ENCODE data around the gene RTN4RL1. TPM values are rescaled to one million over a fixed set of nuclear protein-coding genes. Genes with fewer than 3 reads are reported as not detected.

The RTN4RL1 gene
- total RNA-seq, 4 donors from 2014 or later, result 4.2 to 11.9 (median 9.8) TPM

DNA sequence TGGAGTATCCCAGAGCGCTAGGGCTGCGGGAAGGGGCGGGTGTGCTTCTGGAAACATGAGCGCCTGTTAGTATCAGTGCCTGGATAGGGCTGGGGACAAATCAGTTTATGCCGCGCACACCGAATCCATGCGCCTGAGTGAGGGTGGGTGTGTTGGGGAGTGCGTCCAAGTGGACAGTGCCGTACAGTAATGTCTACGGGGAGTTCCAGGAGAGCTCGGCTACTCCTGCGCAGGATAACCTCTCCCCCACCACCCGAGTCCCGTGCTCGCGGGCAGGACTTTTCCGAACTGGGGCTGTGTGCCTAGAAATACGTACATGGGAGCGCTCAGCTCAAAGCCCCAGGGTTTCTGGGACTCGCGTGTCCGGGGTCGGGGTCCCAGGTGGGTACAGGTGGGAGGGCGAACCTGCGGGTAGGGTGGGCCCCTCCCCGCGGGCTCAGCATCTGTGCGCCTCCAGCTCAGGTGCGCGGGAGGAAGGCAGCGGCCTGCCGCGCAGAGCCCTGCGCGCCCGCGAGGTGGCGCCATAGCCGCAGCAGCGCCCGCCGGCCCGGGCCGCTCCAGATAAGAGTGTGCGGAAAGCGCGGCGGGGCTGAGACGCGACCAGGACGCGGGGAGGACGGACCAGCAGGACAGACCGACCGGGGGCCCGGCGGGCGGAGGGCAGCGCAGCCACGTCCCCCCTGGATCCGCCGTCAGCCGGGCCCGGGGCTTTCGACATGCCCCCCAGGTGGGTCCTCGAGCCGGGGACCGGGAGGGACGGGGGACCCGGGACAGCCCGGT is 29.6 kb upstream of the RTN4RL1 start, which contains the start of gene HIC1:
Gene HIC1, plus strand, starts transcription at position 592 of the 780 bp plus-strand sequence. CDS start 1,588 bp downstream, outside the sequence.
- TF ChIP-seq, protein P1, sequence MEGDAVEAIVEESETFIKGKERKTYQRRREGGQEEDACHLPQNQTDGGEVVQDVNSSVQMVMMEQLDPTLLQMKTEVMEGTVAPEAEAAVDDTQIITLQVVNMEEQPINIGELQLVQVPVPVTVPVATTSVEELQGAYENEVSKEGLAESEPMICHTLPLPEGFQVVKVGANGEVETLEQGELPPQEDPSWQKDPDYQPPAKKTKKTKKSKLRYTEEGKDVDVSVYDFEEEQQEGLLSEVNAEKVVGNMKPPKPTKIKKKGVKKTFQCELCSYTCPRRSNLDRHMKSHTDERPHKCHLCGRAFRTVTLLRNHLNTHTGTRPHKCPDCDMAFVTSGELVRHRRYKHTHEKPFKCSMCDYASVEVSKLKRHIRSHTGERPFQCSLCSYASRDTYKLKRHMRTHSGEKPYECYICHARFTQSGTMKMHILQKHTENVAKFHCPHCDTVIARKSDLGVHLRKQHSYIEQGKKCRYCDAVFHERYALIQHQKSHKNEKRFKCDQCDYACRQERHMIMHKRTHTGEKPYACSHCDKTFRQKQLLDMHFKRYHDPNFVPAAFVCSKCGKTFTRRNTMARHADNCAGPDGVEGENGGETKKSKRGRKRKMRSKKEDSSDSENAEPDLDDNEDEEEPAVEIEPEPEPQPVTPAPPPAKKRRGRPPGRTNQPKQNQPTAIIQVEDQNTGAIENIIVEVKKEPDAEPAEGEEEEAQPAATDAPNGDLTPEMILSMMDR (IDR thresholded peaks at IDR 0.05; ENCODE audit: low read depth), result no peak

DNA sequence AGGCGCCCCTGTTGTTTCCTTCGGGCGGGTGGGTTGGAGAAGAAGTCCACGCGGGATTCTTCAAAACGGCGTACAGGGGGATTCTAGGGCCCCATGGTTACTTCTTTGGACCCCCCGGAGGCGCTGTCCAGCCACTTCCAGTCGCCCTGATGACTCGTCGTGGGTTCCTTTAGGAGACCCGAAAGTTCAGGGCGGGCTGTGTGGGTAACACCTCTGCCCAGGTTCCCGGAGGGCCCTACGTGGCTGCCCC is 29.1 kb upstream of the RTN4RL1 start:
- TF ChIP-seq, protein P1 (IDR thresholded peaks at IDR 0.05; ENCODE audit: low read depth), result no peak

DNA sequence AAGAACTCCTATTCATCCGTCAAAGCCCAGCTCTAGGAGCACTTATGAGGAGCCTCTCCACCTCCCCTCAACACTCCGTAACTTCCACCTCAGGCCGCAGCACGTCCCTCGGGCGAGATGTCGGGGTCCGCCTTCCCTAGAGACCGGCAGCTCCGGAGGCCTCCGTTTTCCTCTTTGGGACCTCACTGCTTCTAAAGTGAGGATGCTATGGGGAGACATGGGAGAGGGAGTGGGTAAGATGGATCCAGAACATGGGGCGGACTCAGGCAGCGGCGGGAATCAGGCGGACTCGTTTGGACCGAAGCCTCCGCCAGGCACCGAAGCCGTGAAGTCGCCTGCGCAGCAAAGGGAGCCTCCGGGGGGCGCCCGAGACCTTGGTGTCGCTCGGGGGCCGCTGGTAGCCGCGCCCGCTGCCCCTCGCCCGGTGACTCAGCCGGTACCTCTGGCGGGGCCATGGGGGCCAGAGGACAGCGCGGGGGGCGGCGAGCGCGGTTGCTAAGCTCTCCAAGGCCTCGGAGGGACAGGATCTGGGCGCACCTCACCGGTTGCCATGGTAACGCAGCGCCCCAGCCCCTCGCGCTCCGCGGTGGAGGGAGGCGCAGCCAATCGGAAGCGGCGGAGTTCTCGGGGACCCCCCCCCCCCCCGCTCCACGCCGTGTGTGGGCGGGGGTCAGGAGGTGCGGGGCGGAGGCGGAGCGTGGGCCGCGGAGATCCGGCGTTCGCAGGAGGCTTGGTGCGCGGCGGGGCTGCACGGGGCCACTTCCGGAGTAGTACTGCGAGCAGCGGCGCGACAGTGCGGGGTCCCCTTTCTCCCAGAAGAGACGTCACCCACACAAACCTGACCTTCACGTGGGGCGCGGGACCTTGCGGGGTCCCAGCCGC is 28.5 kb upstream of the RTN4RL1 start:
- TF ChIP-seq, protein P1 (IDR thresholded peaks at IDR 0.05; ENCODE audit: low read depth), result no peak

DNA sequence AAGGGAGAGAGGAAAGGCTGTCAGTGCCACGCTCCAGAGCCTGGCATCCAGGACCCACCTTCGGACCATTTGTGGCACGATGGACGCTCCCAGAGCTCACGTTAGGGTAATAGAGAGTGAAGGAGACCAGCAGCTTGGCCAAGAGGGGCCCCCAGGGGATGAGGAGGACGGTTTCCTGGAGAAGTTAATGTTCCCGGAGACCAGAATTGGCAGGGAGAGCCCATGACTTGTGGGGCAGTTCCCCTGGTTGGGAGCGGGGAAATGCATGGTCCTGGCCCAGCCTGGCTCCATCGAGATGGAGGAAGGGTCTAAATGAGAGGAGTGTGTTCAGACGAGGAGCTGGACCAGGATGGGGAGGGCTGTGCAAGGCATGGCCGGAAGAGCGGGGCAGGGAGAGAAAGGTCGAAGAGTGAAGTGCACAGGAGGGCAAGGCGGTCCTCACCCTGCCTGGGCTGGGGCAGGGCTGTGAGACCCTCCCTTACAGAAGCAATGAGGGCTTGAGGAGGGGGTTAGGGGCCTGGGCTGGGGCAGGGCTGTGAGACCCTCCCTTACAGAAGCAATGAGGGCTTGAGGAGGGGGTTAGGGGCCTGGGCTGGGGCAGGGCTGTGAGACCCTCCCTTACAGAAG is 26.9 kb upstream of the RTN4RL1 start:
- TF ChIP-seq, protein P1 (IDR thresholded peaks at IDR 0.05; ENCODE audit: low read depth), result no peak

DNA sequence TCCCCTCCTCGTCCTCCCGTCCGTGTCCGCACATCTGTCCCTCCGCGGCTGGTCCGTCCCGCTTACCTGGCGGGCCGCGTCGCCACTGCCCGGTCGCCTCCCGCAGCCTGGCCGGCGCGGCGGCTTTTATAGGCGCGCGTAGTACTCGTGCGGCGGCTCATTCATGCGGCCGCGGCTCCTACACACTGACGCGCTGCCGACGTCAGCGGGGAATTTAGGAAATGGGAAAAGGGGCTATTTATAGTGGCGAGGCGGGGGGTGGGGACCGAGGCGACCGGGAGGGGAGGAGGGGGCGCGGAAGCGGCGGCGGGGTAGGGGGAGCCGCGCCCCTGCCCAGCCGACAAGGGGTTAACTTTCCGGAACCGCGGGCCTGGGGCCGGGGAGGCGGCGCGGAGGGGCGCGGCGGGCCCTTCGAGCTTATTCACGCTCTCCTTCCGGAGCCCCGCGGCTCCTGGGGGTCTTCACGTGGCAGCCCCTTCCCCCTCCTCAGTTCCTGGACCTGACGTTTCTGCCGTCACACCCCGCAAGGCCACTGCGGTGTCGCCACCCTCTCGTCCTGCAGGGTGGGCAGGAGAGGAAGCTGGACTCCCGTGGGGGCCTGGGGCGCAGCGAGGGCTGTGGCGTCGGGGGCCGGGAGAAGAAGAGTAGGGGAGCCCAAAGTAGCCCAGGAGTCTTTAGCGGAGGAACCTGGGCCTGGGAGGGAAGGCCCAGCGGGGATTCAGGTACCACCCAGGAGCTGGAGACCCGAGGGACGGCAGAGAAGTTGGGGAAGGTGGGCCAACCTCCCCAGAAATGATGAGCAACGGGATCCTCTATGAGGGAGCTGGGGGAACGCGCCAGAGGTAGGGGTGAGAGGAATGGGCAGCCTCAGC is 26.2 kb upstream of the RTN4RL1 start:
- TF ChIP-seq, protein P1 (IDR thresholded peaks at IDR 0.05; ENCODE audit: low read depth), result no peak

DNA sequence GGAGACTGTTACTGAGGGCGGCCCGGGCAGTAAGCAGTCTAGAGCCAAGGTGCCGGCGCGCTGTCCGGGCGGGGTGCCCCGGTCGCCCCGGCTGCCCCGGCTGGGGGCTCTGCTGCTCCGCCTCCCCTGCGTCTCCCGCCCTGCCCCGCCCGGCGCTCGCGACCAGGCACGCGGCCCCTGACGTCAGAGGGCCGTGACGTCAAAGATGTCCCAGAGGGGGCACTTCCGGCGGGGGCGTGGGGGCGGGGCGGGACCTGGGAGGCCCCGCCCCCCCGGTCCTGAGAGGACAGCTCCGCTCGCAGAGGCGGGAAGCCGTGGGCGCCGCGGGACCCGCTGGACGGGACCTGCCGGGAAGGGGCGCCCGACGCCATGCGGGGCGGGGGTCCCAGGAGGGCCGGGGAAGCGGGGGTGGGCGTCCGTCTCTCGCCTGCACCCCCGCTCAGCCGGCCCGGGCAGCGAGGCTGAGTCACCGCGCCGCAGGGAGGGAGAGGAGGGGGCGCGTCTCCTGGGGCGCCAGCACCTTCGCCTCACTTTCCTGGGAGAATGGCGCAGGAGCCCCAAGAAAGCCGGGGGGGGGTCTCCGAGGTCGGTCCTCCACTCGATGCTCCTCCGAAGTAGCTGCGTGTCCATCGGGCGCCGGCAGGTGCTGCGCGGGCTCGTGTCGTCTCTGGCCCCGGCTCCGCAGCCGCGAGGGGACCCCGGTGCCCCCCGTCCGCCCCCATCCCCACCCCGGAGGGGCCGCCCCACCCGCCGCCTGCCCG is 25.3 kb upstream of the RTN4RL1 start:
- TF ChIP-seq, protein P1 (IDR thresholded peaks at IDR 0.05; ENCODE audit: low read depth), result no peak
